Transverse colon (tissue), 4 donors: ENCODE data around the gene IRX4. TPM values are rescaled to one million over a fixed set of nuclear protein-coding genes. Genes with fewer than 3 reads are reported as not detected.
"Not testable (repeated sequence)": the region's sequence is repeated elsewhere in the genome, so short reads cannot be mapped to it uniquely, and the experiment has no call there.

Source experiments
- DNase-seq: peaks from one replicate; pipeline ENCODE4 v3.0.0-alpha.2; 2019
- H3K27ac ChIP-seq, 4 donors: fragments of 200-600 bp; sonication (generic); 2 replicates each; pipeline ENCODE4 v1.5.1; 2016 to 2018; ENCODE audit warnings: inconsistent platforms in 4 of 4
- H3K27me3 ChIP-seq: fragments of 200-600 bp; sonication (generic); 2 replicates; pipeline ENCODE4 v1.5.1; 2017; ENCODE audit warnings: inconsistent platforms
- H3K36me3 ChIP-seq, 4 donors: fragments of 200-600 bp; sonication (generic); 2 replicates each; pipeline ENCODE4 v1.5.1; 2017 to 2019; ENCODE audit warnings: inconsistent platforms in 4 of 4
- H3K4me1 ChIP-seq, 4 donors: fragments of 200-600 bp; sonication (generic); 2 replicates each; pipeline ENCODE4 v1.5.1; 2017 to 2020; ENCODE audit warnings: inconsistent platforms in 4 of 4
- H3K4me3 ChIP-seq, 4 donors: fragments of 200-600 bp; sonication (generic); 1 replicate in 1 of 4; 2 replicates in 3 of 4; pipeline versions ENCODE4 v1.5.1 to v1.6.1; 2017 to 2019; ENCODE audit warnings: inconsistent platforms in 4 of 4
- H3K9me3 ChIP-seq, 2 donors: fragments of 200-600 bp; sonication (generic); 2 replicates each; pipeline ENCODE4 v1.5.1; 2017 to 2019; ENCODE audit warnings: inconsistent platforms in 2 of 2
- EP300 ChIP-seq: sonication (generic); formaldehyde crosslinking; IDR thresholded peaks from one replicate; pipeline ENCODE4 v1.6.1; 2017; ENCODE audit warnings: antibody characterized with exemption, low read depth
- POLR2A ChIP-seq: fragments of 450-650 bp; IDR thresholded peaks from one replicate; pipeline ENCODE4 v1.6.1; 2016; ENCODE audit warnings: antibody characterized with exemption, mild to moderate bottlenecking, moderate library complexity
- POLR2AphosphoS5 ChIP-seq, 3 donors: sonication (generic); formaldehyde crosslinking; IDR thresholded peaks; one replicate each; pipeline ENCODE4 v1.6.1; 2016; ENCODE audit warnings: antibody characterized with exemption in 3 of 3
- WGBS, 2 donors: methylation state at CpG; one replicate each; pipeline ENCODE4 v1.1.5; 2018; ENCODE audit warnings: low coverage in 1 of 2; 5-methylcytosine and 5-hydroxymethylcytosine counted together
- in situ Hi-C, 4 donors: fragments of 200-750 bp; cut with MboI; loops; one replicate each; pipeline versions ENCODE4 v1.15.0 to v1.15.1; 2017; ENCODE audit warnings: low sequenced_read_pairs in 3 of 4, low pct_ligation_motif_present in 1 of 4, low pct_unique_long_range_greater_than_20kb in 1 of 4
- intact Hi-C: fragments of 100-400 bp; cut with DNase I; formaldehyde crosslinking; loops from one replicate; pipeline ENCODE4 v1.15.1; 2023; ENCODE audit warnings: low total_unique reads
- total RNA-seq, 4 donors: library from RNA; depleted of rRNA; stranded (reverse); fragments of >200 nt; gene quantifications; one replicate each; pipeline ENCODE4 v1.1.0, GENCODE V29; 2016
- TF ChIP-seq, protein P1 (sequence below), 5 experiments: fragments of 200-600 bp in 3 of 5; fragments of 450-650 bp in 2 of 5; sonication (generic) in 3 of 5; IDR thresholded peaks; 1 replicate in 2 of 5; 2 replicates in 3 of 5; pipeline ENCODE4 v1.5.1; 2016 to 2017; ENCODE audit warnings: antibody characterized with exemption in 5 of 5, inconsistent platforms in 3 of 5, mild to moderate bottlenecking in 2 of 5, moderate library complexity in 1 of 5

The IRX4 gene
- total RNA-seq, 4 donors from 2014 or later, result not detected

GRCh38 chr5:1845696-1846095 lies 37.0 kb downstream of the IRX4 start:
- TF ChIP-seq, protein P1, sequence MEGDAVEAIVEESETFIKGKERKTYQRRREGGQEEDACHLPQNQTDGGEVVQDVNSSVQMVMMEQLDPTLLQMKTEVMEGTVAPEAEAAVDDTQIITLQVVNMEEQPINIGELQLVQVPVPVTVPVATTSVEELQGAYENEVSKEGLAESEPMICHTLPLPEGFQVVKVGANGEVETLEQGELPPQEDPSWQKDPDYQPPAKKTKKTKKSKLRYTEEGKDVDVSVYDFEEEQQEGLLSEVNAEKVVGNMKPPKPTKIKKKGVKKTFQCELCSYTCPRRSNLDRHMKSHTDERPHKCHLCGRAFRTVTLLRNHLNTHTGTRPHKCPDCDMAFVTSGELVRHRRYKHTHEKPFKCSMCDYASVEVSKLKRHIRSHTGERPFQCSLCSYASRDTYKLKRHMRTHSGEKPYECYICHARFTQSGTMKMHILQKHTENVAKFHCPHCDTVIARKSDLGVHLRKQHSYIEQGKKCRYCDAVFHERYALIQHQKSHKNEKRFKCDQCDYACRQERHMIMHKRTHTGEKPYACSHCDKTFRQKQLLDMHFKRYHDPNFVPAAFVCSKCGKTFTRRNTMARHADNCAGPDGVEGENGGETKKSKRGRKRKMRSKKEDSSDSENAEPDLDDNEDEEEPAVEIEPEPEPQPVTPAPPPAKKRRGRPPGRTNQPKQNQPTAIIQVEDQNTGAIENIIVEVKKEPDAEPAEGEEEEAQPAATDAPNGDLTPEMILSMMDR (IDR thresholded peaks at IDR 0.05), result no peak
- no peak for TF ChIP-seq EP300
- TF ChIP-seq POLR2A, result no peak
- H3K27ac ChIP-seq, result no peak overlapping the region
- H3K4me3 ChIP-seq, result no peak overlapping the region
- in situ Hi-C loops (no loop called here), intact Hi-C loops (no loop called here)
- DNase-seq, result no peak
- H3K36me3 ChIP-seq, result no peaks in the 10 kb centered on the region
- H3K27me3 ChIP-seq, result peaks cover 48% of the 10 kb centered on the region
- H3K9me3 ChIP-seq, result no peaks in the 10 kb centered on the region
- H3K4me1 ChIP-seq, result no peaks in the 10 kb centered on the region
- 36 to 90% methylated on average over 1 of the region's 1 CpG for WGBS, 2 donors

DNA sequence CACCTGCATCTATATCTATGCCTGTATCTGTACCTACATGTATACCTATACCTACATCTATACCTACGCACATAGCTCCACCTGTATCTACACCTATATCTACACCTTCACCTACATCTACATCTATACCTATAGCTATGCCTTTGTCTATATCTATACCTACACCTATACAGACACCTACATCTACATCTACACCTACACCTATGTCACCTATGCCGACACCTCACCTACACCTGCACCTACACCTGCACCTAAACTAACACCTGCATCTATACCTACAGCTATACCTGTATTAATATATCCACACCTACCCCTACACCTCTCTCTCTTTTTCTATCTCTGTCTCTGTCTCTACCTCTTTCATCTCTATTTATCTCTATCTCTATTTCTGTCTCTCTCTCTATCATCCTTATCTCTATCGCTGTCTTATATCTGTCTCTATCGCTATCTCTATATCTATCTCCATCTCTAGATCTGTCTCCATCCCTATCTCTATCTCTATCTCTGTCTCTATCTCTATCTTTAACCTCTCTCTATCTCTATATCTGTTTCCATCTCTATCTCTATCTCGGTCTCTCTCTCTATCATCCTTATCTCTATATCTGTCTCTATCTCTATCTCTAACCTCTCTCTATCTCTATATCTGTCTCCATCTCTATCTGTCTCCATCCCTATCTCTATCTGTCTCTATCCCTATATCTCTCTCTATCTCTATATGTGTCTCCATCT lies 37.9 kb downstream of the IRX4 start:
- no peaks in the 10 kb centered on the region for H3K9me3 ChIP-seq
- no peak for DNase-seq
- 93 to 94% methylated on average over 5 of the region's 5 CpGs for WGBS, 2 donors
- no peak for TF ChIP-seq EP300
- no peak for TF ChIP-seq POLR2AphosphoS5 (IDR thresholded peaks at IDR 0.05)
- no peak for TF ChIP-seq POLR2A
- TF ChIP-seq, protein P1 (IDR thresholded peaks at IDR 0.05), result no peak
- in situ Hi-C loops (no loop called here), intact Hi-C loops (no loop called here)
- H3K27ac ChIP-seq, result no peak overlapping the region
- H3K27me3 ChIP-seq, result peaks cover 48% of the 10 kb centered on the region
- H3K36me3 ChIP-seq, result no peaks in the 10 kb centered on the region
- no peak overlapping the region for H3K4me3 ChIP-seq
- H3K4me1 ChIP-seq, result no peaks in the 10 kb centered on the region

GRCh38 chr5:1843761-1844160 lies 39.0 kb downstream of the IRX4 start:
- peaks cover 50% of the 10 kb centered on the region for H3K27me3 ChIP-seq
- H3K9me3 ChIP-seq, DNase-seq, H3K4me3 ChIP-seq, H3K27ac ChIP-seq, intact Hi-C loops, in situ Hi-C loops, H3K4me1 ChIP-seq, H3K36me3 ChIP-seq: not testable (repeated sequence)
- 81 to 91% methylated on average over 4 to 10 of the region's 10 CpGs for WGBS, 2 donors

DNA sequence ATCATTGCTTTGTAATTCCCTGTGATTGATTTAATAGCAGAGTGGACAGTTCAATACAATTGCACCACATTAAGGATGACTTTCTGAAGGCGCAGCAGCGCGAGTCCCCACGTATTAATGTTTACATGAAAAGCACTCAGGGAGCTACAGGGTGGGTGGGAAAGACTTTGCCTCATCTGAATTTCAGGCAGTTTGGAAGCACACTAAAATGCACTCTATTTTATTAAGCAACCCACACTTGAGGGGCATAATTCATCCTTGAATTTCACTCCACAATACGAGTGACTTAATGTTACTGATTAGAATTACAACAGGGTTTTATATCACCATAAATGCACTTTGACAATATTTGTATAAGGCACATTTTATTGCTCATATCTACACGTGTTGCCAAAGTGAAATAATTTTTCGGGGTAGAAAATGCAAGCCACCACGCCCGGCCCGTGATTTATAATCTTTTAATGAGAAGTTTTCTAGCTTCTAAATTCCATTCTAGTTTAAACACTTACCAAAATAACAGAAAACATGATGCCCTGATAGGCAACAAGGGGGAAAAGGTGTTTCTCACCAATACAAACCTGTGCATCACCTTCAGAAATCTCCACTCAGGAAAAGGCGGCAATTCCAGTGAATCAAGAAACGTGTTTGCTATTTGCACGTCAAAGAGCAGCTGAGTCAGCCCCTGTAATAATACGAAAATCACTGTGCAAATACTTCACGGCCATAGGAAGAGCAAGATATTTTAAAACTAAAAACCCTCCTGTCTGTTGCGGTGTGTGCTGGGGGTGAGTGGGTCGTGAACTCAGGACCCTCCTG lies 40.5 kb downstream of the IRX4 start:
- intact Hi-C loops (no loop called here), in situ Hi-C loops (no loop called here)
- peaks cover 57% of the 10 kb centered on the region for H3K27me3 ChIP-seq
- no peaks in the 10 kb centered on the region for H3K9me3 ChIP-seq
- no peak for DNase-seq
- H3K36me3 ChIP-seq, result no peaks in the 10 kb centered on the region
- no peak for TF ChIP-seq POLR2A
- no peak for TF ChIP-seq POLR2AphosphoS5 (IDR thresholded peaks at IDR 0.05)
- TF ChIP-seq EP300, result no peak
- TF ChIP-seq, protein P1 (IDR thresholded peaks at IDR 0.05), result no peak
- no peak overlapping the region for H3K27ac ChIP-seq
- 20 to 37% methylated on average over 14 to 17 of the region's 17 CpGs for WGBS, 2 donors
- H3K4me3 ChIP-seq, result no peak overlapping the region
- no peaks in the 10 kb centered on the region for H3K4me1 ChIP-seq
